Effector memory CD8-positive, alpha-beta T cell (primary cell): Measurements from ENCODE around the gene ABHD16A.

Experiments used
- ATAC-seq: fragments of 150-1000 bp; cut with Tn5 transposase; replicated peaks from 2 replicates; pipeline ENCODE4 v1.10.0; 2021; ENCODE audit warnings: mild to moderate bottlenecking, moderate library complexity
- DNase-seq, 3 experiments: peaks; one replicate each; pipeline ENCODE4 v3.0.0; 2021
- H3K27ac Mint-ChIP-seq, 2 donors: one replicate each; pipeline ENCODE4 v1.8.0; 2022; ENCODE audit warnings: mild to moderate bottlenecking in 2 of 2, mixed read lengths in 2 of 2, moderate library complexity in 2 of 2
- H3K27me3 Mint-ChIP-seq, 2 donors: one replicate each; pipeline ENCODE4 v1.8.0; 2022; ENCODE audit warnings: mixed read lengths in 2 of 2
- H3K36me3 Mint-ChIP-seq: one replicate; pipeline ENCODE4 v1.8.0; 2022; ENCODE audit warnings: mild to moderate bottlenecking, moderate library complexity, mixed read lengths; ENCODE audit not compliant: insufficient read depth
- H3K4me1 Mint-ChIP-seq, 2 donors: one replicate each; pipeline ENCODE4 v1.8.0; 2022; ENCODE audit warnings: low read depth in 2 of 2, mixed read lengths in 2 of 2
- H3K4me3 Mint-ChIP-seq, 2 donors: one replicate each; pipeline ENCODE4 v1.8.0; 2022; ENCODE audit warnings: mild to moderate bottlenecking in 2 of 2, mixed read lengths in 2 of 2, moderate library complexity in 2 of 2
- H3K9me3 Mint-ChIP-seq, 2 donors: one replicate each; pipeline ENCODE4 v1.8.0; 2022; ENCODE audit warnings: mixed read lengths in 2 of 2

ABHD16A gene

DNA sequence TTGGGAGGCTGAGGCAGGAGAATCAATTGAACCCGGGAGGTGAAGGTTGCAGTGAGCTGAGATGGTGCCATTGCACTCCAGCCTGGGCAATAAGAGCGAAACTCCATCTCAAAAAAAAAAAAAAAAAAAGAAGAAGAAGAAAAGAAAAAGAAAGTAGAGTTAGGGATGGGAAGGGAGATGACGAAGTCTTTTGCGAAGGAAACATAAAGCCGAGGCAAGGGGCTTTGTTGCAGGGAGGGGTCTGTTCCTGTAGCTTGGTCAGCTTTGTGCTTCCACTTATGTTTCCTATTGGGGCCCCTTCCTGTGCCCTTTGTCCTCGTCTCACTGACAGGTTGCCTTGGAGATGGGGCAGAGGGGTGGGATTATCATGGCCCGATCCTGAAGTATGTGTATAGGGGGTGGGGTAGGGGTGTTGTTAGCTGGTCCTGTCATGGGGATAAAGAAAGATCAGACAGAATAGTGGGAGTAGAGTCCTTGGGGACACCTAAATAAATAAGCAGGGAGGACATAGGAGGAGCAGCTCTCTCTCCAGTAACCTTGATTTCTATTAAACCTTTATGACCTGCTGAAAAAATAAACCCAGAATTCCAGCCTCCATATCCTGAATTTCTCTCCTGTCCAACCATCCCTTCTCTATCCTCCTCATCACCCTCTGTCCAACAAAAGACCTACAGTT lies 34.3 kb upstream of the ABHD16A start:
- Mint-ChIP-seq H3K36me3 (peaks cover 60% of the 10 kb centered on the region), H3K4me3 (peak overlapping the region; percentile 95 to 97), H3K27me3 (no peaks in the 10 kb centered on the region), H3K27ac (peak overlapping the region; percentile 89 to 90), H3K4me1 (peaks cover 63 to 78% of the 10 kb centered on the region in 2 donors), H3K9me3 (no peaks in the 10 kb centered on the region)
- DNase-seq, result no peak
- no peak for ATAC-seq

DNA sequence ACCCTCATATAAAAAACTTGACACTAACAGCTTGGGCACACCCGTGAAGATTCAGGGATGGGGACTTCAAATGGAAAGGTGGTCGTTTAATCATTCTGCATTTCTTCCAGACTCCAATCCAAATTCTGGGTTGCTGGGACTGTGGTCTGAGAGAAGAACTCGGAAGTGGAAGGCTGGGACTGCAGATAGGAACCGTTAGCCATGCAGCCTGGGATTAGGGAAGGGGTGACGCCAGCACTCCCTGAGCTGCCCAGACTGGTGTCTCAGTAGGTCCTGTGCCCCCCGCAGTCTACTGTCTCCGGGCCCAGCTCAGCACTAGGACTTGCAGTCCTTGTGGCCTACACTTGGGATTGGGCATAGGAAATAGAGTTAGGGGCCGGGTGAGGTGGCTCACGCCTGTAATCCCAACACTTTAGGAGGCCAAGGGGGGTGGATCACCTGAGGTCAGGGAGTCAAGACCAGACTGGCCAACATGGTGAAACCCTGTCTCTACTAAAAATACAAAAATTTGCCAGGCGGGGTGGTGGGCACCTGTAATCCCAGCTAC lies 33.7 kb upstream of the ABHD16A start:
- H3K36me3 Mint-ChIP-seq, result peaks cover 66% of the 10 kb centered on the region
- ATAC-seq (no peak), DNase-seq (no peak)
- peak overlapping the region; percentile 89 to 90 for H3K27ac Mint-ChIP-seq
- H3K4me3 Mint-ChIP-seq, result peak overlapping the region; percentile 95 to 97
- H3K27me3 Mint-ChIP-seq, result no peaks in the 10 kb centered on the region
- peaks cover 65 to 82% of the 10 kb centered on the region in 2 donors for H3K4me1 Mint-ChIP-seq
- H3K9me3 Mint-ChIP-seq, result no peaks in the 10 kb centered on the region

DNA sequence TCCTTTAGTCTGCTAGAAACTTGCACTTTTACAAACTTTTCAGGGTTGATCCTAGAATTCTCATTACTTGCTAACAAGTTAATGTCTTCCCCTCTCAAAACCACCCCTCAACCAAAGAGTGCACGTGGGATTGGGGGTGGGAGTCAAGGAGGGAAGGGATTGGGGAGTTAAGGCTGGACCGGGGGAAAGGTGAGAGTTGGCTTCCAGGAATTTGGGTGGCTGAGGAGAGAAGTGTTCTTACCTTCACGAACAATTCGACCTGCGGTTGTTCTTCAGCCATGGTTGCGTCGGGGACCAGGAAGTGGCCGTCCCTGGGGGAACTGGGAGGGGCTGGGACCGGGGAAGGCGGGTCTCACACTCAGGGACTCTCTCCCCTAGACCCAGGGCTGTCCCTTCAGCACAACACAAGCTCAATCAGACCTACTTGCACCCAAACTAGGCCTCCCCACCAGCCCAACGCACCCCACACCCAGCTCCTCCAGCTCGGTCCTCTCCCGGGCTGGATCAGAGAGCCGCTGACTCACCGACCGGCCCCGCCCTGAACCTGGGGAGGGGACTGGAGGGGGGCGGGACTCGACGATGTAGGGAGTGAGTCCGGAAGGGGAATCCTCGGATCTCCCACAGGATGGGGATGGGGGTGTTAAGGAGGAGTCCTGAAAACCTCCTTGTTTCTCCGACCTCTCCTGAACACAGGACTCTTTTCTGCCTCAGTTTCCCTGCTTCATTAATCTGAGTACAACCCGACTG lies 33.1 kb upstream of the ABHD16A start, which contains the start of gene CLIC1:
TSS of gene CLIC1 (minus strand) at position 510 of the 747 bp plus-strand sequence. CDS start at position 280, 230 bp downstream.
- ATAC-seq, result peak; percentile 33
- no peaks in the 10 kb centered on the region for H3K27me3 Mint-ChIP-seq
- peak within 1 kb of the TSS; percentile 89 to 90 for H3K27ac Mint-ChIP-seq
- H3K36me3 Mint-ChIP-seq, result peaks cover 72% of the 10 kb centered on the region
- H3K4me3 Mint-ChIP-seq, result peak within 1 kb of the TSS; percentile 95 to 97
- peak; percentile 40 to 49 (median 48) for DNase-seq
- peaks cover 65 to 76% of the 10 kb centered on the region in 2 donors for H3K4me1 Mint-ChIP-seq
- H3K9me3 Mint-ChIP-seq, result no peaks in the 10 kb centered on the region

DNA sequence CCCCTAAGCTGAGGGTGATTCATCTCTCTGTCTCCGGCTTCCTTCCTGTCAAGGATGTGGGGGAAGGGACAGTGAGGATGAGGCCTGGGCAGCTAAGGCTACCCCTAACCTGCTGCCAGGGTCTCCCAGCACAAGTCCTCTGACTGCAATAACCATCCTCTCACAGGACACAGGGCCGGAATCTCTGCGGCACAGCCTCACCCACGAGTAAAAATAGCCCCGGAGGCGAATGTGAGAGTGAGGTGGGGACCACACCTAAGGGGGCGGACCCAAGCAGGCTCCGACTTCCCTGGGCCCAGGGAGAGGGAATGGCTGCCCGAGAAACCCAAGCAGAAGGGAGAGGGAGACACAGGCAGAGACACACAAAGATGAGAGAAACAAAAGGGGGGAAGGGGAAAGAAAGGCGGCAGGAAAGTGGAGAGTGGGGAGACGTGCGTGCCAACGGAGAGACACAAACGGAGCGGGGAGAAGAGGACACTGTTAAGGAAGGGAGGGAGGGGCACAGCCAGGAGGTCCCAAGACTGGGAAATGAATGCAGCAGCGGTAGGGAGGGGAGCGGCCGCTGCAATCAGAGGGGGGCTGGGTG lies 31.8 kb upstream of the ABHD16A start:
- H3K36me3 Mint-ChIP-seq, result peaks cover 75% of the 10 kb centered on the region
- DNase-seq, result peak; percentile 34 to 41 (median 36)
- peak overlapping the region; percentile 95 to 97 for H3K4me3 Mint-ChIP-seq
- H3K27ac Mint-ChIP-seq, result peak overlapping the region; percentile 89 to 90
- ATAC-seq, result no peak
- H3K4me1 Mint-ChIP-seq, result peaks cover 66 to 76% of the 10 kb centered on the region in 2 donors
- H3K27me3 Mint-ChIP-seq, result no peaks in the 10 kb centered on the region
- no peaks in the 10 kb centered on the region for H3K9me3 Mint-ChIP-seq

DNA sequence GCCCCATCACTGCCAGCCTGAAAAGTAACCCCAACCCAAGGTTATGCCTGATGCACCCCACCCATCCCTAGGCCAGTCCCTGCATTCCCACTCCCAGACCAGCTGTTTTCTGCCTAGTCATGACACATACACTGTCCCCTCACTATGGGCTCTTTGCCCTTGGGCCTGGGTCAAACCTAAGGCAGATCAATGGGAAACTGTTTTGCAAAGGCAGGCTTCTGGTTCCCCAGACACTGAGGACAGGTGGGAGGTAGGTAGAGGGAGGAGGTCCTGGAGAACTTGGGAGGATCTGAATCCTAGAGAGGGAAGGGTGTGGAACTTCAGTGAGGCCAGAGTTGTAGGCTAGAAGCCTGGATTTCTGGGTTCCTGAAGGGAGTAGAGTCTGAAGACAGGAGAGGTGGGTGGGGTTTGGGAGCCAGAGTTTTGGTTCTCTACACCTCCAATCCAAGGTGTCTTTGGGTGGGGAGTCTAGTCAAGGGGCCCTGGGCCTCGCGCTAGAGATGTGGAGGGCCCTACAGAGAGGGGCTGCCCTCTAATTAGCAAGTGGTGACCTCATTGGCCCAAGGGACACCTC lies 31.2 kb upstream of the ABHD16A start:
- no peak for DNase-seq
- ATAC-seq, result peak; percentile 41
- peak overlapping the region; percentile 95 to 97 for H3K4me3 Mint-ChIP-seq
- H3K36me3 Mint-ChIP-seq, result peaks cover 72% of the 10 kb centered on the region
- H3K9me3 Mint-ChIP-seq, result no peaks in the 10 kb centered on the region
- H3K27me3 Mint-ChIP-seq, result no peaks in the 10 kb centered on the region
- H3K4me1 Mint-ChIP-seq, result peaks cover 64 to 74% of the 10 kb centered on the region in 2 donors
- H3K27ac Mint-ChIP-seq, result peak overlapping the region; percentile 89 to 90

DNA sequence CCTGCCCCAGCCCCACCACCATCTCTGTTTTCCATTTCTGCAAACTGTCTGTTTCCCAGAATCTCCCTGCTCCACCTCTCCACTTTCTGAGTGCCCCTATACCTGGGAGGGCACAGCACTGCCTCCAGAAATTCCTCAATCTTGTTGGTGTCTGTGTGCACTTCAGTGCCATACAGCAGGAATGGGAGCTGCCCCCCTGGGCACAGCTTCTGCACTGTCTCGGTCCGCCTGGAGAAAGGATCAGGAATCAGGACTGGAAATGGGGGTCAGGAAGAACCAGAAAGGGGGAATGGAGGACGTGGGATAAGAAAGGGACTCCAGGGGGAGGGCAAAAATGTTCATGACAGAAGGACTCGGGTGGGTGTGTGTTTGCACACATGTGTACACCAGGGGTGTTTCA lies 30.6 kb upstream of the ABHD16A start:
- Mint-ChIP-seq H3K9me3 (no peaks in the 10 kb centered on the region), H3K27me3 (no peaks in the 10 kb centered on the region), H3K4me1 (peaks cover 64 to 72% of the 10 kb centered on the region in 2 donors), H3K27ac (peak overlapping the region in 1 of 2 donors; percentile 90), H3K4me3 (peak overlapping the region; percentile 95 to 97), H3K36me3 (peaks cover 73% of the 10 kb centered on the region)
- DNase-seq, result no peak
- no peak for ATAC-seq

DNA sequence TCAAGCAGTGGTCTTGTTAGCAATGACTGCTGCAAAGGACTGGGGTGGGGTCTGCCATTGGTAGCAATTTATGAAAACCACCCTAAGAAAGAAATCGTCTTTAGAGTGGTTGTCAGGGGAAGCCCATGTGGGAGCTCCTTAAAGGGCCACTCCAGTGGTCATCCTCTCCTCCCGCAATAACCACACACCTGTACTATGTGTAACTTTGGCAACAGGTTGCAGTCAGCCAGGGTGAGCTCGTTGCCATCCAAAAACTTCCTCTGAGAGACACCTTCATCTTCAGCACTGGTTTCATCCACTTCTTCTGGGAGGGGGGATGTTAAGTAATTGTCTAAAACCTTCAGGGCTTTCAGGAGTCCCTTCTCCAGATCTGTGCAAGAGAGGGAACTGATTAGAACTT lies 28.9 kb upstream of the ABHD16A start:
- Mint-ChIP-seq H3K4me1 (peaks cover 59 to 60% of the 10 kb centered on the region in 2 donors), H3K36me3 (peaks cover 69% of the 10 kb centered on the region), H3K27ac (no peak overlapping the region), H3K27me3 (no peaks in the 10 kb centered on the region), H3K4me3 (no peak overlapping the region), H3K9me3 (no peaks in the 10 kb centered on the region)
- DNase-seq (no peak), ATAC-seq (no peak)

DNA sequence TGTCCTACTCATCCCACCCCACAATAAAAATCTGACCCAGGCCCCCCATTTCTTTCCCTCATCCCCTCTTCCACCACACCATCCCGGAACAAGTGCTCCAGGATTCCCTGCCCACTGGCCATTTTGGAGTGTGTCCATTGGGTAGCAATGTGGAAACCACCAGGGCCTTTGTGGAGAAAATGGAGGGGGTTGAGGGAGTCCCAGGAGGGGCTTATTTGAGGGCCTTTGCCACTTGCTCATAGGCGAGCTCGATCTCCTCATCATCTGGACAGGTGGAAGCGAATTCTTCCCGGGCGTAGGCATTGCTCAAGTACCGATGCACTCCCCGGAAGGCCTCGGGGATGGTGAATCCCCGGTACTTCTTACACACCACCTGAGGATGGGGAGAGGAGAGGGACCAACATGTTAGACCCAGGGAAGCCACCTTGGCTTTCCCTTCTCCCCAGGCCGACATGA lies 27.5 kb upstream of the ABHD16A start:
- no peaks in the 10 kb centered on the region for H3K27me3 Mint-ChIP-seq
- no peaks in the 10 kb centered on the region for H3K9me3 Mint-ChIP-seq
- H3K4me3 Mint-ChIP-seq, result peak overlapping the region; percentile 95 to 97
- ATAC-seq (no peak), DNase-seq (no peak)
- peaks cover 62% of the 10 kb centered on the region for H3K36me3 Mint-ChIP-seq
- peak overlapping the region; percentile 81 to 83 for H3K27ac Mint-ChIP-seq
- peaks cover 45 to 57% of the 10 kb centered on the region in 2 donors for H3K4me1 Mint-ChIP-seq

DNA sequence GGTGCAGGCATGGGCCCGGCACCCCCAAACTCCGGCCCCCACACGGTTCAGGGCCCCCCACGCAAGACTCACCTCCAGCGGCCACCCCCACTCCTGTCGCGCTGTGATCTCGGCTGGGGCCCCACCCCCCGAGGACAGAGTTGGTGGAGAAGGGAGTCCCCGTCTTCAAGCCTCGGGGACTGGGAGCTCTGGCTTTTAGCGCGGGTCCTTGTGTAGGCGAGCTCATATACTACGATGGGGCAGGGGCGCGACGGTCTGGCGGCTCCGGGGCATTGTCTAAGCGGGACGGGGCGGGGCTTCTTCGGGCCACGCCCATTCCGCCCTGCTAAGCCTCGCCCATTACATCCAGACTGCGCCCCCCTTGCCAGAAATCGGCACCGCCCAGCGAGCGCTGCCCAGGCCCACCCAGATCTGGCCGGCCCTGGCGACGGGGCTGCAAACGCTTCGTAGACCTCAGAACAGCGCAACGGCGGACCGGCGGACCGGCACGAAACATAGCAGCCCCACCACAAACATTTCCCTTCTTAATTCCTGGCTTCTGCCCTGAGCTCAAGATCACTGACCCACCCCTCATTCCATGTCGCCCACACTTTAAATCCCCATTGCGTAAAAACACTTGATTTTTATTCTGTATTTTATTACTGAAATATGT lies 27.0 kb upstream of the ABHD16A start:
- ATAC-seq (peak; percentile 54), DNase-seq (peak; percentile 58 to 65 (median 63))
- H3K36me3 Mint-ChIP-seq, result peaks cover 56% of the 10 kb centered on the region
- peaks cover 42 to 54% of the 10 kb centered on the region in 2 donors for H3K4me1 Mint-ChIP-seq
- no peaks in the 10 kb centered on the region for H3K9me3 Mint-ChIP-seq
- H3K27me3 Mint-ChIP-seq, result no peaks in the 10 kb centered on the region
- peak overlapping the region; percentile 95 to 97 for H3K4me3 Mint-ChIP-seq
- peak overlapping the region; percentile 81 to 83 for H3K27ac Mint-ChIP-seq

DNA sequence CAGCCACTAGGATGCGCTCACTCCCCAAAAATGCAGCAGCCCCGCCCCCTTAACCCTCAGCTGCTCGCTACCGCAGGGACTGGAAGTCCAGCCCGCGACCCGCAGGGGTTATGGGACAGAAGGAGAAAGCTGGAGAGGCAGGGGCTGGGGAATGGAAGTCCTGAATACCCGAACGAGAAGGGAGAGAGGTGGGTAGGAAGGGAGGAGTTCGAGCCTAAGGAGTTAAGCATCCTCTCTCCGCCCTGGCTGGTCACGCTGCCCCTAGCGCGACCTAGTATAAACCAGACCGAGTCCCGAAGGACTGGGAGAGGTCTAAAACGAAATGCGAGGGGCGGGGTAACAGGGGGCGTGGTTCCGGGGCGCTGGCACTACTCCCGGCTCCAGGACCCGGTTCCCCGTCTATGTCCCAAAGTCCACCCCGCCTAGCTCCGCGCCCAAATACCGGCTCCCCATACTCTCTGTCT lies 26.4 kb upstream of the ABHD16A start:
- peak overlapping the region; percentile 81 to 83 for H3K27ac Mint-ChIP-seq
- no peaks in the 10 kb centered on the region for H3K9me3 Mint-ChIP-seq
- peaks cover 50% of the 10 kb centered on the region for H3K36me3 Mint-ChIP-seq
- H3K4me1 Mint-ChIP-seq, result peaks cover 42 to 49% of the 10 kb centered on the region in 2 donors
- DNase-seq (peak; percentile 73 to 79 (median 73)), ATAC-seq (peak; percentile 76)
- H3K4me3 Mint-ChIP-seq, result peak overlapping the region; percentile 95 to 97
- no peaks in the 10 kb centered on the region for H3K27me3 Mint-ChIP-seq

DNA sequence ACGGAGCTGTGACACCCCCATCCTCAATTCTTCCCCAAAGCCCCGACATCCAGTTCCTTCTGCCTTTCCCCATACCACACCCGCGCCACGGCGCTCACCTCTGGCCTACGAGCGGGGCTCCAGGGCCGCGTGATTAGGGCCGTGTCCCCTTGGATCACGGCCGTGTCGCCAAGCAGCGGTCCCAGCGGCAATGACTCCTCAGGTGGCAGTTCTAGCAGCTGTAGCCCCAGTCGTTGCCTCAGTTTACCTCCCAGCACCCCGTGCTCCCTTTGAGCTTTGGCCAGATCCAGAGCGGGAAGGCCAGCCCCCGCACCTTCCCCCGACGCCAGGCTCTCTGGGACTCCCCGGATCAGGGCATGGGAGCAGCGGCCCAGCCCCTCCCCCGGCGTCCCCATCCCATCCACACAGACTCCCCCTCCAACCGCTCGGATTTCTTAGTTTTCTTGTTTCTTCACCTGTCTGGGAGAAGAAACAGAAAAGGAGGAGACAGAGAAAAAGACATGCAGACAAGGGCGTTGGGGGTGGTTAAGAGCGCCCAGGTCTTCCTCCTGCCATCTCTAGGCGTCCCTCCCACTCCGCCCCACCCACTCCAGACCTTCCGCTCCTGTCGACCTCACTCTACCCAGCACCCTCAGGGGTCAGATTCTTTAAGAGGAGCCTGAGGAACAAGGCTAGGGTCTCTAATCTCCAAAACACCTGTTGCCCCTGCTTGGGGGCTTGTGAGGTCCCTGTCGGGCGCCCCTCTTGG lies 25.8 kb upstream of the ABHD16A start, which contains the start of gene DDAH2:
TSS of gene DDAH2 (minus strand) at position 533 of the 748 bp plus-strand sequence. CDS start at position 395, 138 bp downstream.
- Mint-ChIP-seq H3K4me3 (peak within 1 kb of the TSS; percentile 95 to 97), H3K27ac (peak within 1 kb of the TSS; percentile 81 to 83), H3K36me3 (peaks cover 44% of the 10 kb centered on the region), H3K9me3 (no peaks in the 10 kb centered on the region), H3K4me1 (peaks cover 38 to 44% of the 10 kb centered on the region in 2 donors), H3K27me3 (no peaks in the 10 kb centered on the region)
- ATAC-seq (peak; percentile 20), DNase-seq (no peak)
